ENCODE data around the gene METTL14.

The METTL14 gene

DNA sequence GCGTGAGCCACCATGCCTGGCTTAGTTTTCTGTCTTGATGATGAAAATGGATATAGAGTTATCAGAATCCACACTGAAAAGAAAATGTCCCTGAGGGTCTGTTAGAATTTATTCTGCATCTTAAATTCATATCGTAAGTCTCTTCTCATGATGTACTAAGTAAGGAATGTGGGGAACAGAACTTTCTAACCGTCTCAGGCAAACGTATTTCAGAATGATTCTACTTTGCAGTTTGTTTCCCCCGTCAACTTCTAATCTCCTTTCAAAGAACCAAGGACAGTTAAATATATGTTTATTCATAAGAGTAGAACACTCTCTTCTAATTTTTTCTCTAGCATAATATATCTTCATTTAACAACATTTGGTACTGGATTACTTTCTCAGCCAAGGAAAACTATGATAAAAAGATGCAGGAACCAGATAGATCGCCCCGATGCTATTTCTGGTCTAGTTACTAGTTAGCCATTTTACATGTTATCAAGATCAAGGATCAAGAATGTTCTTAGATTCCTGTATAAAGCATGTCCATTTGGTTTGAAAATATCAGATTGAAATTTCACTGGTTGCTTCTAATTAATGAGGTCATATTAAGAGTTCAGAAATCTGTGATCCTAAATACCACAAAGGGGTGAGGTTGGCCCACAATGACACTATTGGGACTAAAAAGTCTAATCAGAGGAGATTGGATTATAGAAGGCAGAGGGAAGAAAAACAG, 49.5 kb downstream of the METTL14 start:
- Histone ChIP-seq H3K36me3 (ENCODE audit: control insufficient read depth, insufficient read depth, low read length) (peaks cover 76% of the 10 kb centered on the region), H3K4me3 (ENCODE audit: extremely low read depth, insufficient read depth, low read length, poor library complexity, severe bottlenecking) (no peak overlapping the region), H3K9me3 (ENCODE audit: control insufficient read depth, low read length) (no peaks in the 10 kb centered on the region), H3K27ac (ENCODE audit: low read depth, low read length, severe bottlenecking) (no peak overlapping the region), H3K4me1 (ENCODE audit: control insufficient read depth, insufficient read depth, low read length, poor library complexity, severe bottlenecking) (no peaks in the 10 kb centered on the region)
- 94% methylated on average over 3 of the region's 7 CpGs; no CpG with 5 or more reads in 1 of the 2 experiments for WGBS, 2 experiments (ENCODE audit: insufficient coverage in 2 of 2)

DNA sequence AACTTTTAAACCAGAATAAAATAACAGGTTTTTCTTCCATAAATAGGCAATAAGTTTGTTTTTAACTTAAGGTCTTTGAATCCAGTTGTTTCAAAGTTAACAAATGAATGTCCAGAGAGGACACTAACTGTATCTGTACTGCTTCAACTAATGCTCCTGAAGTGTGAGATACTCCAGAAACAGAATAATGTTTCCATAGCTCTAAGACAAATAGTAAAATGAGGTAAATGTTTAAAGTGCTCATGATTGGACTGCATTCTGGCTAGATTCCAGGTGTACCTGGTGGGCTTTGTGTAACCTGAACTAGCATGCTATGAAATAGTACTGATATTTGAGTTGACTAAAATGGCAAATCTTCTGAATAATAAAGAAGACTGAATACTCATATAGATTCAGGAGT, 51.7 kb downstream of the METTL14 start:
- Histone ChIP-seq H3K4me3 (ENCODE audit: extremely low read depth, insufficient read depth, low read length, poor library complexity, severe bottlenecking) (no peak overlapping the region), H3K4me1 (ENCODE audit: control insufficient read depth, insufficient read depth, low read length, poor library complexity, severe bottlenecking) (no peaks in the 10 kb centered on the region), H3K27ac (ENCODE audit: low read depth, low read length, severe bottlenecking) (no peak overlapping the region), H3K9me3 (ENCODE audit: control insufficient read depth, low read length) (no peaks in the 10 kb centered on the region), H3K36me3 (ENCODE audit: control insufficient read depth, insufficient read depth, low read length) (peaks cover 75% of the 10 kb centered on the region)

DNA sequence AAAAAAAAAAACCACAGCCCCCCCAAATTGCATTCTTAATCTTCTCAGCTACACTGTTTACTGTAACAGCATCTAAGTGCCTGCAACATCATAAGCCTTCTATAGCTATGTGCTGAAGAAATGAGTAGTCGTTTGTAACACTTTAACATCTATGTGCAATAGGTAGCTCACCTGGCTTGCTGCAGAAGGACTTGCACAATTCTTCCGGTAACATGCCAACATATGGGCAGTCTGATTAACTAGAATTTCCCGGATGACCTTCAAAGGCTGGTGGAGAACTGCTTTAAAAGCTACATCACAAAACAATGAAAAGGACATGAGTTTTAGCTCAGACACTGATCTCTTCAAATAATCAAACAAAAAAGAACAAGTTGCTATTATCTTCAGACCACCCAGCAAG, 52.9 kb downstream of the METTL14 start:
- Histone ChIP-seq H3K9me3 (ENCODE audit: control insufficient read depth, low read length) (no peaks in the 10 kb centered on the region), H3K27ac (ENCODE audit: low read depth, low read length, severe bottlenecking) (no peak overlapping the region), H3K36me3 (ENCODE audit: control insufficient read depth, insufficient read depth, low read length) (peaks cover 73% of the 10 kb centered on the region), H3K4me1 (ENCODE audit: control insufficient read depth, insufficient read depth, low read length, poor library complexity, severe bottlenecking) (no peaks in the 10 kb centered on the region), H3K4me3 (ENCODE audit: extremely low read depth, insufficient read depth, low read length, poor library complexity, severe bottlenecking) (no peak overlapping the region)
- WGBS, 2 experiments (ENCODE audit: insufficient coverage in 2 of 2): 90 to 93% methylated on average over 3 of the region's 3 CpGs

DNA sequence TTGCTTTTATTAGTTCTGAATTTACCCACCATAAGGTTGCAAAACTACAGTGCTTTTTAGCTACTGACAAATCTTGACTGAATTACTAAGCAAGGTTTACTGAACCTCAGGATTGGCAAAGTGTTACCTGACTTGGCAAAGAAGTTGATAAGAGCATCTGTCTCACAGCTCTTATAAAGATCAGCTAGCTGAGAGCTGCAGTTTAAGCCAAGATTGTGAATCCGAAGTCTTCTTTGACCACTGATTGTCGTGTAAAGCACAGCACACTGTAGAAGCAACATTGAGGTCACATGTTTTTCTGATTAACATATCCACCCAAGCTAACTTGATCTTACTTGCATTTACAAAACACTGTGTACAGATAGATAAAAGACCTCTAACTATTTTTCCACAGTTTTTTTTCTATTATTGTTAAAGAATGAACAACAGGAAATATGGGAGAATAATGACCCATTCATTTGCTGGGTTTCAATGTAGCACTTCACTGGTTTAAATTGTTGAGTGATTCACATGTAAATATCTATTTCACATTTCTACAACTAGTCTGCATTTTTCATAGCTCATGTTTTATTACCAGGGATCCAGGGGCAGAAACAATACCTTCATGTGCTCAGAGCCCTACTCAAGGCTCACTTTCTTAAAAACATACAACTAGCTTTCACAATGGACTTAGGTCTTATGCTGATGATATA, 54.0 kb downstream of the METTL14 start:
- no peaks in the 10 kb centered on the region for H3K9me3 ChIP-seq (ENCODE audit: control insufficient read depth, low read length)
- peaks cover 78% of the 10 kb centered on the region for H3K36me3 ChIP-seq (ENCODE audit: control insufficient read depth, insufficient read depth, low read length)
- 67 to 86% methylated on average over 1 to 2 of the region's 2 CpGs for WGBS, 2 experiments (ENCODE audit: insufficient coverage in 2 of 2)
- no peak overlapping the region for H3K4me3 ChIP-seq (ENCODE audit: extremely low read depth, insufficient read depth, low read length, poor library complexity, severe bottlenecking)
- no peak overlapping the region for H3K27ac ChIP-seq (ENCODE audit: low read depth, low read length, severe bottlenecking)
- no peaks in the 10 kb centered on the region for H3K4me1 ChIP-seq (ENCODE audit: control insufficient read depth, insufficient read depth, low read length, poor library complexity, severe bottlenecking)

DNA sequence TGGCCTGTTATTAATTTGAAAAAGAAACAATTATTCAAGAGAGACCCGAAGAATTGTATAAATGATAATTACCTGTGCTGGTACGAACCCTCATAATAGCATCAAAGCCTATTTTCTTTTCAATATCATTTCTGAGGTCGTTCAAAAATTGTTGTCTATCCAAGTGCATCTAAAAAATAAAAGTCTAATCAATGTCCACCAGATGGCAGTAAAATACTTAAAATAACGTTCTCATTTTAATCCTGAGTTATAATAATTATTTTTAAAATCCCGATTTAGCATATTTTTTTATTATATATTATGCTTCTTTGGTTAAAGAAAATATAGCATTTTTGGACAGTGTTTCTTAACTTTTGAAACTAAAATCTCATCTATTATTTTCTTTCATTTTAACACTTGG, 55.7 kb downstream of the METTL14 start:
- H3K4me1 ChIP-seq (ENCODE audit: control insufficient read depth, insufficient read depth, low read length, poor library complexity, severe bottlenecking): no peaks in the 10 kb centered on the region

DNA sequence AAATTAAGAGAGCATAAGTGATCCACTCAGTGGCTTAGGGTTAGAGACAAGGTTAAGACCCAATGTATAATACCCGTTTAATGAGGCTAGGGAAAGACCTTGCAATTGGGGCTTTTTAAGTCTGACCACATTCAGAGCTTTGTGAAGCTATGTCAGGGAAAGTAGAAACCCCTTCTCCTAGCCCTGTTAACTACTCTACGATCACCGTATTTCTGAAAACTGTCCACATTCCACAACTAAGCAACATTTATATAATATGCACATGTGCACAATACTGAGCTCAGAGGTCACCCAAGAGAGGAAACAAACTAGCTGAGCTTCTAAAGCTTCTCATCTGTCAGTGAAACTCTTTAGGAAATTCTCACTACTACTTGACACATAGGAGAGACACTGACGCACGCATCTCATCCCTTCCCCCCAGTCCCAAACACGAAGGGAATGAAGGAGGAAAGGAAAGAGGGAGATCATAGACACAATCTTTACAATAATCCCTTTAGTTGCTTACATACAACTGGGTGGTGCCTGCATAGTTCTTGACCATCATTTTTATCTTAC, 56.2 kb downstream of the METTL14 start:
- no peaks in the 10 kb centered on the region for H3K9me3 ChIP-seq (ENCODE audit: control insufficient read depth, low read length)
- 81 to 100% methylated on average over 3 of the region's 6 CpGs for WGBS, 2 experiments (ENCODE audit: insufficient coverage in 2 of 2)
- H3K4me3 ChIP-seq (ENCODE audit: extremely low read depth, insufficient read depth, low read length, poor library complexity, severe bottlenecking): no peak overlapping the region
- H3K27ac ChIP-seq (ENCODE audit: low read depth, low read length, severe bottlenecking): no peak overlapping the region
- H3K4me1 ChIP-seq (ENCODE audit: control insufficient read depth, insufficient read depth, low read length, poor library complexity, severe bottlenecking): no peaks in the 10 kb centered on the region
- peaks cover 70% of the 10 kb centered on the region for H3K36me3 ChIP-seq (ENCODE audit: control insufficient read depth, insufficient read depth, low read length)

More for the DNA sequence above, 55.7 kb downstream of the METTL14 start:
- H3K36me3 ChIP-seq (ENCODE audit: control insufficient read depth, insufficient read depth, low read length): peaks cover 73% of the 10 kb centered on the region
- H3K27ac ChIP-seq (ENCODE audit: low read depth, low read length, severe bottlenecking): no peak overlapping the region
- WGBS, 2 experiments (ENCODE audit: insufficient coverage in 2 of 2): no CpG with 5 or more reads among the region's 5 CpGs
- H3K9me3 ChIP-seq (ENCODE audit: control insufficient read depth, low read length): no peaks in the 10 kb centered on the region
- H3K4me3 ChIP-seq (ENCODE audit: extremely low read depth, insufficient read depth, low read length, poor library complexity, severe bottlenecking): no peak overlapping the region

DNA sequence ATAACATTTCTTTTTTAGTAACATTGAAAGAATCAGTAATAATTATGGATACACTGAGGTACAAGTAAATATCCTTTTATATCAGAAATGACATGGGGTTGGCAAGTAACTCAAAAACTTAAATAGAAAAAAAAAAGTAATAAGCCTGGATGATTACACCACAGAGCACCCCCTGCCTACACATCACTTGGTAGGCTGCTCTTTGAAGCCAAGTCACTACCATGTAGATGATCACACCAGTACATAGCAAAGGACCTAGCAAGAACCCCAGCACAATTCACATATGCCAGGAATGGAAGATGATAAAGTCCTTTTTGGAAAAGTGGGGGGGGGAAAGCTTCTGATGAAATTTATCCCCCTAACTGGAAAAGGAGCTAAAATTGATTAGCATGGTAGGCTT, 56.9 kb downstream of the METTL14 start:
- Histone ChIP-seq H3K36me3 (ENCODE audit: control insufficient read depth, insufficient read depth, low read length) (peaks cover 72% of the 10 kb centered on the region), H3K4me1 (ENCODE audit: control insufficient read depth, insufficient read depth, low read length, poor library complexity, severe bottlenecking) (no peaks in the 10 kb centered on the region), H3K27ac (ENCODE audit: low read depth, low read length, severe bottlenecking) (no peak overlapping the region), H3K4me3 (ENCODE audit: extremely low read depth, insufficient read depth, low read length, poor library complexity, severe bottlenecking) (no peak overlapping the region), H3K9me3 (ENCODE audit: control insufficient read depth, low read length) (no peaks in the 10 kb centered on the region)

DNA sequence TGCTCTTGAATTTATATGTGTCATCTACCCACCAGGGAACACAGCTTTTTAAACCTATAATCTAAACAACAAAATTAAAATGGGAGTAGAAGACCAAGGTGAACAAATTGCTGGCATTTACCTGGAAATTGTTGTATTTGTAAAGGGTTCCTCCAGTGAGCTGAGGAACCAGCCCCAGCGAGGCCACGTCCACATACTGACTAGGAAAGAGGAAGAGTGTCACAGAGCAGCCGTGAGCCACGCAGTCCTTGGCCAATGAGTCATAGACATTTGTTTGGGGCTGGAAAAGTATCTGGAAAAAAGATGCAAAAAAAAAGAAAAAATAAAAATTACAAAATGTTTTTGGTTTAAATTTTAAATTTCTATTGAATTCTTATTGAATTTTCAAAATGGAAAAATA, 58.7 kb downstream of the METTL14 start:
- no peaks in the 10 kb centered on the region for H3K9me3 ChIP-seq (ENCODE audit: control insufficient read depth, low read length)
- H3K4me3 ChIP-seq (ENCODE audit: extremely low read depth, insufficient read depth, low read length, poor library complexity, severe bottlenecking): no peak overlapping the region
- no peak overlapping the region for H3K27ac ChIP-seq (ENCODE audit: low read depth, low read length, severe bottlenecking)
- peaks cover 77% of the 10 kb centered on the region for H3K36me3 ChIP-seq (ENCODE audit: control insufficient read depth, insufficient read depth, low read length)
- H3K4me1 ChIP-seq (ENCODE audit: control insufficient read depth, insufficient read depth, low read length, poor library complexity, severe bottlenecking): no peaks in the 10 kb centered on the region
- WGBS, 2 experiments (ENCODE audit: insufficient coverage in 2 of 2): 94 to 100% methylated on average over 3 to 4 of the region's 4 CpGs

DNA sequence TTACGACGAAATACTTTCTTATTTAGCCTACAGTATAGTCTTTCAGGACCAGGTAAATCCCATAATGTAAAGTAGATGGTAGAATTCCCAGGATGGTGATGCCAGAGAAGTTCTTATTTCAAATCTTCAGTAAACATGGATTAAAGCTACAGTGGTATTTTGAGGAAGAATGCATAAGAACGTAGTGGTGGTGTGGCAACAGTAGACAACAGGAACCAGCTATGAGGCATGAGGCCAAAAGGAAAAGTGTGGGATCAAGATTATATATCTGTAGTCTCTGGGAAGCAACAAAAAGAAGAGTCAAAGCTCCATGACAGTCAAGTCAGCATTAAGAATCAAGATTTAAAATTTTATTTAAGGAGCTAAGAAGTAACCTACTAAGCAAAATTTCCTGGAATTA, 60.2 kb downstream of the METTL14 start:
- WGBS, 2 experiments (ENCODE audit: insufficient coverage in 2 of 2): 90 to 100% methylated on average over 1 of the region's 3 CpGs
- Histone ChIP-seq H3K36me3 (ENCODE audit: control insufficient read depth, insufficient read depth, low read length) (peaks cover 75% of the 10 kb centered on the region), H3K9me3 (ENCODE audit: control insufficient read depth, low read length) (no peaks in the 10 kb centered on the region), H3K4me1 (ENCODE audit: control insufficient read depth, insufficient read depth, low read length, poor library complexity, severe bottlenecking) (no peaks in the 10 kb centered on the region), H3K4me3 (ENCODE audit: extremely low read depth, insufficient read depth, low read length, poor library complexity, severe bottlenecking) (no peak overlapping the region), H3K27ac (ENCODE audit: low read depth, low read length, severe bottlenecking) (no peak overlapping the region)

DNA sequence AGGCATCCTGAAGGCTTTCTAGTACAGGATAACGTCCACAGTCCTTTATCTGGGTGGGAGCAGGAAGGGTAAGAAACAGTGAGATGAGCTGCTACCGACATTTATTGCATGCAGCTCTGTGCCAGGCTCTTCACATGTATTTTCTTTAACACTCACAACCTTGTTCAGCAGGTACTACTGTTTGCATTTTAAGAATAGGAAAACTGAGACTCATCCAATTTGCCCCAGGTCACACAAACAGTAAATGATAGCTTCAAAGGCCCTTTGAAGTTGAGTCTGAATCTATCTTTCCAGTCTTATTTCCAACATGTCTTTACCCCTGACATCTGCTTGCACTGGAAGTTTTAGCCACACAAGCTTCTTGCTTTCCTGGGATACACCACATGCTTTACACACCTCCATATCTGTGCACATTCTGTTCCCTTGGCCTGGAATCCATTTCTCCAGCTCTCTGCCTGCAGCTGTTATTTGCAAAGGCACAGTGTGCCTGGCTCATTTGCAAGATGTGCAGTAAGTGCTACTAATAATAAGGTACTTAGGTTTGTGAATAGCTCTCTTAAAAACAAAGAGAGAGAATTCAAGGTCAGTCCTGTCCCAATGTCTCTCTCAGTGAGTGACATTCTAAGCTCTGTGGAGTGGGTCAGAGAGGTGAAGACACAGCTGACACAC, 61.2 kb downstream of the METTL14 start:
- peaks cover 73% of the 10 kb centered on the region for H3K36me3 ChIP-seq (ENCODE audit: control insufficient read depth, insufficient read depth, low read length)
- WGBS, 2 experiments (ENCODE audit: insufficient coverage in 2 of 2): 71 to 88% methylated on average over 1 to 2 of the region's 2 CpGs

More for the DNA sequence above, 61.2 kb downstream of the METTL14 start:
- Histone ChIP-seq H3K9me3 (ENCODE audit: control insufficient read depth, low read length) (no peaks in the 10 kb centered on the region), H3K4me1 (ENCODE audit: control insufficient read depth, insufficient read depth, low read length, poor library complexity, severe bottlenecking) (no peaks in the 10 kb centered on the region), H3K27ac (ENCODE audit: low read depth, low read length, severe bottlenecking) (no peak overlapping the region), H3K4me3 (ENCODE audit: extremely low read depth, insufficient read depth, low read length, poor library complexity, severe bottlenecking) (no peak overlapping the region)
